HEK293 (cell line): ENCODE data around the gene COPB1.

Experiments
- CTCF ChIP-seq: fragments of 450-650 bp; formaldehyde crosslinking; IDR thresholded peaks from 2 replicates; pipeline ENCODE4 v1.5.1; 2016; ENCODE audit warnings: missing biosample characterization, missing genetic modification characterization
- GLI2 ChIP-seq: fragments of 450-650 bp; formaldehyde crosslinking; IDR thresholded peaks from 2 replicates; pipeline ENCODE4; 2017; ENCODE audit warnings: missing biosample characterization, missing genetic modification characterization, low read depth, borderline replicate concordance
- KLF1 ChIP-seq: fragments of 450-650 bp; formaldehyde crosslinking; IDR thresholded peaks from 2 replicates; pipeline ENCODE4 v1.5.1; 2016; ENCODE audit warnings: missing biosample characterization, missing genetic modification characterization
- ZNF274 ChIP-seq, 2 experiments: fragments of 200-500 bp in 1 of 2; fragments of 450-650 bp in 1 of 2; sonication (Bioruptor generic) in 1 of 2; formaldehyde crosslinking in 1 of 2; IDR thresholded peaks; 2 replicates each; pipeline versions ENCODE4 v1.5.1 to v1.6.1; 2014 to 2016; ENCODE audit warnings: borderline replicate concordance in 1 of 2, inconsistent platforms in 1 of 2, low read length in 1 of 2, missing biosample characterization in 1 of 2, missing genetic modification characterization in 1 of 2
- ZNF560 ChIP-seq: fragments of 450-650 bp; formaldehyde crosslinking; IDR thresholded peaks from 2 replicates; pipeline ENCODE4 v1.5.1; 2017; ENCODE audit warnings: missing biosample characterization, missing genetic modification characterization, borderline replicate concordance
- ZNF629 ChIP-seq: fragments of 450-650 bp; formaldehyde crosslinking; IDR thresholded peaks from 2 replicates; pipeline ENCODE4 v1.5.1; 2017; ENCODE audit warnings: missing biosample characterization, missing genetic modification characterization
- TF ChIP-seq, protein P1 (sequence below): fragments of 450-650 bp; formaldehyde crosslinking; IDR thresholded peaks from 2 replicates; pipeline ENCODE4 v1.5.1; 2017; ENCODE audit warnings: missing biosample characterization, mild to moderate bottlenecking, missing genetic modification characterization, moderate library complexity

GRCh38 chr11:14543260-14543659, 43.6 kb upstream of the COPB1 start:
- no peak for TF ChIP-seq ZNF274 (IDR thresholded peaks at IDR 0.05; ENCODE audit: low read length)
- no peak for TF ChIP-seq ZNF274 (tag by site-specific recombination; IDR thresholded peaks at IDR 0.05; ENCODE audit: borderline replicate concordance)
- TF ChIP-seq ZNF560, result no peak
- no peak for TF ChIP-seq ZNF629 (tag by site-specific recombination)
- TF ChIP-seq CTCF (tag by site-specific recombination), result no peak
- TF ChIP-seq, protein P1, sequence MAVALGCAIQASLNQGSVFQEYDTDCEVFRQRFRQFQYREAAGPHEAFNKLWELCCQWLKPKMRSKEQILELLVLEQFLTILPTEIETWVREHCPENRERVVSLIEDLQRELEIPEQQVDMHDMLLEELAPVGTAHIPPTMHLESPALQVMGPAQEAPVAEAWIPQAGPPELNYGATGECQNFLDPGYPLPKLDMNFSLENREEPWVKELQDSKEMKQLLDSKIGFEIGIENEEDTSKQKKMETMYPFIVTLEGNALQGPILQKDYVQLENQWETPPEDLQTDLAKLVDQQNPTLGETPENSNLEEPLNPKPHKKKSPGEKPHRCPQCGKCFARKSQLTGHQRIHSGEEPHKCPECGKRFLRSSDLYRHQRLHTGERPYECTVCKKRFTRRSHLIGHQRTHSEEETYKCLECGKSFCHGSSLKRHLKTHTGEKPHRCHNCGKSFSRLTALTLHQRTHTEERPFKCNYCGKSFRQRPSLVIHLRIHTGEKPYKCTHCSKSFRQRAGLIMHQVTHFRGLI (tag by site-specific recombination), result no peak
- no peak for TF ChIP-seq GLI2 (tag by site-specific recombination)
- TF ChIP-seq KLF1 (tag by site-specific recombination), result no peak
